Heart right ventricle (tissue), 16 donors: Measurements from ENCODE around the gene USP37. TPM values are rescaled to one million over a fixed set of nuclear protein-coding genes. Genes with fewer than 3 reads are reported as not detected.
A peak's percentile ranks its signal among the peaks of the same experiment; 100 is the strongest.

Source experiments
- ATAC-seq, 8 donors: fragments of 200-7000 bp; cut with Tn5 transposase; one replicate each; pipeline ENCODE4 v1.9.1; 2020; ENCODE audit warnings: mild to moderate bottlenecking in 8 of 8, moderate library complexity in 8 of 8, moderate number of reproducible peaks in 1 of 8
- DNase-seq, 2 donors: peaks; one replicate each; pipeline ENCODE4 v3.0.0-alpha.2; 2020
- H3K27ac ChIP-seq, 10 donors: fragments of 200-600 bp; sonication (generic) in 2 of 10; one replicate each; pipeline versions ENCODE4 v1.5.0 to v1.8.0; 2020 to 2022; ENCODE audit warnings: mild to moderate bottlenecking in 3 of 10
- H3K27me3 ChIP-seq, 7 donors: fragments of 200-600 bp; one replicate each; pipeline ENCODE4 v1.8.0; 2021 to 2022; ENCODE audit warnings: mild to moderate bottlenecking in 2 of 7
- H3K36me3 ChIP-seq, 9 donors: fragments of 200-600 bp; sonication (generic) in 1 of 9; one replicate each; pipeline versions ENCODE4 v1.5.0 to v1.8.0; 2020 to 2022; ENCODE audit warnings: mild to moderate bottlenecking in 2 of 9
- H3K4me1 ChIP-seq, 9 donors: fragments of 200-600 bp; sonication (generic) in 1 of 9; one replicate each; pipeline versions ENCODE4 v1.5.0 to v1.8.0; 2020 to 2022; ENCODE audit warnings: mild to moderate bottlenecking in 4 of 9
- H3K4me3 ChIP-seq, 10 donors: fragments of 200-600 bp; sonication (generic) in 2 of 10; one replicate each; pipeline versions ENCODE4 v1.5.0 to v1.8.0; 2020 to 2022; ENCODE audit warnings: mild to moderate bottlenecking in 7 of 10, moderate library complexity in 2 of 10
- H3K9me3 ChIP-seq, 11 donors: fragments of 200-600 bp in 10 of 11; sonication (generic) in 2 of 11; one replicate each; pipeline versions ENCODE4 v1.5.0 to v1.8.0; 2013 to 2022; ENCODE audit warnings: mild to moderate bottlenecking in 2 of 11, control low read depth in 1 of 11, moderate library complexity in 1 of 11
- CTCF ChIP-seq, 9 donors: fragments of 200-600 bp; sonication (generic) in 2 of 9; IDR thresholded peaks; one replicate each; pipeline versions ENCODE4 v1.5.0 to v1.8.0; 2021 to 2022; ENCODE audit warnings: antibody characterized with exemption in 9 of 9, mild to moderate bottlenecking in 5 of 9, moderate library complexity in 1 of 9
- WGBS, 2 donors: extraction: QIAGEN DNeasy Blood & Tissue Kit; methylation state at CpG; one replicate each; pipeline ENCODE4 v1.1.7; 2013; ENCODE audit warnings: inconsistent platforms in 1 of 2; 5-methylcytosine and 5-hydroxymethylcytosine counted together
- intact Hi-C, 10 donors: fragments of 100-400 bp; cut with DNase I; formaldehyde crosslinking; loops; one replicate each; pipeline versions ENCODE4 v1.11.1 to v1.14.2; 2022
- polyA plus RNA-seq, 2 donors: library from polyadenylated mRNA; stranded (reverse); fragments of 200-250 nt; gene quantifications; one replicate each; pipeline ENCODE4 v1.2.3, GENCODE V29; 2013
- total RNA-seq, 10 donors: library from RNA; stranded (reverse); fragmentation: NEBNext Ultra II Directional in 3 of 10; extraction: Animal tissue kit (Norgen Biotek cat#: 25700) in 3 of 10; gene quantifications; one replicate each; pipeline versions ENCODE4 v1.2.1 to v1.2.4, GENCODE V29; 2021 to 2023
- donor health status: Arrhythmogenic right ventricular cardiomyopathy.
- donor health status: ischemic (EF 13 %, LVEDD 7.1; RV severe dilation, severe dysfunction).
- donor health status: healthy with polysubstance abuse.
- donor health status: DM: no; HTN: yes; CAD: no.
- donor health status: DM: no; HTN: no; CAD: no.
- donor health status: ischemic (EF 25% LVEDD 6.9; RV normal size, moderate dysfunction).
- donor health status: ischemic (EF 25% LVEDD 5.7; RV mildly dilated, moderate dysfunction).
- donor health status: healthy.
- donor health status: DM: yes; HTN: yes; CAD: no.
- donor health status: Ischemic cardiomyopathy.
- donor health status: ischemic (EF 35%, LVEDD 5.7; RV mildly dilated, moderate dysfunction).
- donor health status: nonischemic (EF 11% LVEDD 7.7; RV severe dilation, severe dysfunction).
- donor health status: DM: yes; HTN: yes; CAD: no.
- donor health status: PGD.
- donor health status: ischemic (EF 29% LVEDD 5.4; RV normal size, mild dysfunction).
- donor health status: nonischemic (EF 23%, LVEDD 6.1; RV moderate dilation, normal function).

Gene USP37
- total and polyA plus RNA-seq, 12 donors, result 1.8 to 11.1 (median 8.4) TPM

DNA sequence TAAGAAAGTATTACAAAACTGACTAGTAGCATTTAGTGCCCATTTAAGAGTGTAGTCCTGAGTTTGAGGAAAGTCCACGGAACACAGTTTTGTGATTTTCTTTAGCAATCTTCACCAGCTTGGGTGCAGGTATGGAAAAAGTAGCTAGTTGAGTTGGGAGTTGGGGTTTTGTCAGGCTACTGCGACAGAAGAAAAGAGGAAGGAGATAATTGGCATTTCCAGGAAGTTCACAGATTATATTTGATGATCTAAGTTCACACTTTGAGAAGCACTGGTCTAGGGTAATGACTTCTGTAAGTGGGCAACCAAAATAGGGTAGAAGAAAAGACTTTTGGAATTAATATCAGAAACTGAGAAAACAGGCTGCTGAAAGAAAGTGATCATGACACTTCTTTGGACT, 97.1 kb downstream of the USP37 start:
- no peak for DNase-seq
- H3K27ac ChIP-seq, result peak overlapping the region in 1 of 10 donors; percentile 28
- no peaks in the 10 kb centered on the region for H3K9me3 ChIP-seq
- no peak overlapping the region for H3K4me3 ChIP-seq
- H3K36me3 ChIP-seq, result peaks cover 0 to 76% (median 12%) of the 10 kb centered on the region in 9 donors
- 83 to 89% methylated on average over 2 of the region's 2 CpGs for WGBS, 2 donors
- ATAC-seq, result no peak
- no peak for TF ChIP-seq CTCF (IDR thresholded peaks at IDR 0.05)
- intact Hi-C loops, result no loop called here
- no peaks in the 10 kb centered on the region for H3K27me3 ChIP-seq
- H3K4me1 ChIP-seq, result peaks cover 0 to 26% (median 0%) of the 10 kb centered on the region in 9 donors

DNA sequence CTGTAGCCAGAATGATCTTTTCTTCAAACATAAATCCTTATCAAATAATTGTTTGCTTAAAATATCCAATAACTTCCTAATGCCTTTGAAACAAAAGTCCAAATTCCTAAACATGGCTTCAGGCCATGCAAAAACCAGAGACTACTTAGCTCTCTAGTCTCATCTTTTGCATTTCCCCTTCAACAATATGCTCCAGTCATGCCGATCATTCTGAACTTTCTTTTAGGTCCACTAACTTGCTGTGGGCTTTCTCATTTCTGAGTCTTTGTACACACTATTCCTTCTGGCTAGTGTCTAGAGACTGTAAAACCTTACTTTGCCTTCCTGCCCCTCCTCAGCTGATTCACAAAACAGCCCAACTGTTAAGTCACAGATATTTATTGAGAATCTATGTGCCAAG, 97.7 kb downstream of the USP37 start:
- no peak for TF ChIP-seq CTCF (IDR thresholded peaks at IDR 0.05)
- Histone ChIP-seq H3K4me1 (peaks cover 0 to 29% (median 0%) of the 10 kb centered on the region in 9 donors), H3K9me3 (no peaks in the 10 kb centered on the region), H3K27me3 (no peaks in the 10 kb centered on the region), H3K27ac (peak overlapping the region in 1 of 10 donors; percentile 28), H3K36me3 (peaks cover 0 to 74% (median 12%) of the 10 kb centered on the region in 9 donors), H3K4me3 (no peak overlapping the region)
- DNase-seq (no peak), ATAC-seq (no peak)
- intact Hi-C loops, result no loop called here
- WGBS, 2 donors, result 0% methylated on average over 1 of the region's 1 CpG

DNA sequence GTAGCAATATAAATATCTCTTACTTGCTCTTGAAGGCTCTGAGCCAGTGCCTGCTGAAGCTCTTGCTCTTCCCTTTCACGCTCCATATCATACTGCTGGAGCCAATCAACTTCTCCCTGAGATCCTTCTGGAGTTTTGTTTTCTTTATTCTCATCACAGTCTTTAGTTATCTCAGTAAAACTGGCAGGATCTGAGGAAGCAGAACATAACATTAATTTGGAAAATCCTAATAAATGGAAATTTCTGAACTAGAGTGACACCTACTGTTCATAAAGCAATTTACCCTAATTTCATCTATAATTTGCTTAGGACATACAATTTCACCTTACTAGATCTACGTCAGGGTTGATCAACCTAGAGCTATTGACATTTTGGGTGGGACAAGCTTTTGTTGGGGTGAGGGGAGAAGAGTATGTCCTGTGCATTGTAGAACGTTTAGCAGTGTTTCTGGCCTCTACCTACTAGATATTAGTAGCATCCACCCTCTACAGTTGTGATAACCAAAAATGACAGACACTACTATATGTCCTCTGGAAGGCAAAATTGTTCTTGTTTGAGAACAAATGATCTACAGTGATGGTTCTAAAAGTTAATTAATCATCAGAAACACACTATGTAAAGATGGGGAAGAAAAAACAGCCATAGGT, 102.0 kb downstream of the USP37 start:
- peak in 3 of 8 donors; percentile 37 to 53 (median 44) for ATAC-seq

DNA sequence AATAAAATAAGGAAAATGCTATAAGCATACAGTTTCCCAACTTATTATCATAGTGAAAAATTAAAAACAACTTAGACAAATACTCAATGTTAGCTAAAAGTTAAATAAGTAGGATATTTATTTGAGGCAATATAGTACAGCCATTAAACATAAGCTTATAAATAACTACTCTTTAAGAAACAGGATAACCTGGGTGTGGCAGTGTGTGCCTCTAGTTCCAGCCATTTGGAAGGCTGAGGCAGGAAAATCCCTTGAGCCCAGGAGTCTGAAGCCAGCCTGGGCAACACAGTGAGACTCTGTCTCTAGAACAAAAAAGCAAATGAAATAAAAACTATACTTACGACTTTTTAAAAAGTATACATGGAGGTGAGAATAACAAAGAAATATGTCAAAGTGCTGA, 109.6 kb downstream of the USP37 start:
- DNase-seq (no peak), ATAC-seq (no peak)
- no peak overlapping the region for H3K27ac ChIP-seq
- no peak overlapping the region for H3K4me3 ChIP-seq
- H3K27me3 ChIP-seq, result no peaks in the 10 kb centered on the region
- intact Hi-C loops, result loop anchor here in 1 of 10 donors (5.0 kb wide), 1 partner anchor 394 kb away; no protein-coding TSS in a partner anchor
- WGBS, 2 donors, result 75 to 81% methylated on average over 1 of the region's 1 CpG
- H3K9me3 ChIP-seq, result no peaks in the 10 kb centered on the region
- peaks cover 0 to 97% (median 35%) of the 10 kb centered on the region in 9 donors for H3K36me3 ChIP-seq
- H3K4me1 ChIP-seq, result peaks cover 0 to 14% (median 0%) of the 10 kb centered on the region in 9 donors
- TF ChIP-seq CTCF (IDR thresholded peaks at IDR 0.05), result no peak

More for the DNA sequence above, 102.0 kb downstream of the USP37 start:
- Histone ChIP-seq H3K27me3 (no peaks in the 10 kb centered on the region), H3K4me3 (no peak overlapping the region), H3K27ac (no peak overlapping the region), H3K36me3 (peaks cover 0 to 72% (median 9%) of the 10 kb centered on the region in 9 donors), H3K4me1 (peaks cover 0 to 9% (median 0%) of the 10 kb centered on the region in 9 donors), H3K9me3 (no peaks in the 10 kb centered on the region)
- no peak for DNase-seq
- intact Hi-C loops, result loop anchor here in 9 of 10 donors (1.0 to 10.0 kb wide), 9 partner anchors 59 to 281 kb away; partner anchors contain the start of genes TMBIM1 (in 3 of the 9), AAMP (in 1 of the 9) and PNKD (in 1 of the 9)
- peak in 8 of 9 donors; percentile 30 to 68 (median 60) for TF ChIP-seq CTCF (IDR thresholded peaks at IDR 0.05)
- 36 to 39% methylated on average over 3 of the region's 3 CpGs for WGBS, 2 donors
